Activated CD8-positive, alpha-beta memory T cell treated with anti-CD3 and anti-CD28 coated beads for 1 hour (primary cell): ENCODE measurements around the gene SIRT5.

Source experiments
- DNase-seq, 2 donors: peaks; one replicate each; pipeline ENCODE4 v3.0.0-alpha.2; 2020; ENCODE audit warnings: low read depth in 1 of 2; ENCODE audit errors: extremely low read depth in 1 of 2

The SIRT5 gene

DNA sequence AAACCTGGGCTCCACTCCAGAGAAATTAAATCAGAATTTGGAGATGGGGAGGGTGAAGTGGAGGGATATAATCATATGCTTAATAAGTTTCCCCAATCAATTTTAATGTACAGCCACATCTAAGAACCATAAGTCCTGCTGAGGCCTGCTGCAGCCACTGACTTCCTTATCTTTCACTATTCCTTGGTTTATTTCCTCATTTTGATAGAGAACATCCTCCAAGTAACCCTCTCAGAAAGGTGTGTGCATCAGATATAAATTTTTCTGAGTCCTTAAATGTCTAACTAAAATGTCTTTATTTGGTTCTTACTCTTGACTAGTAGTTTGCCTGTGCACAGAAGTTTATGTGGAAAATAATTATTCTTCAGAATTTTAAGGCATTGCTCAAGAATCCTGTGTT lies 23.7 kb upstream of the SIRT5 start:
- DNase-seq: no peak

DNA sequence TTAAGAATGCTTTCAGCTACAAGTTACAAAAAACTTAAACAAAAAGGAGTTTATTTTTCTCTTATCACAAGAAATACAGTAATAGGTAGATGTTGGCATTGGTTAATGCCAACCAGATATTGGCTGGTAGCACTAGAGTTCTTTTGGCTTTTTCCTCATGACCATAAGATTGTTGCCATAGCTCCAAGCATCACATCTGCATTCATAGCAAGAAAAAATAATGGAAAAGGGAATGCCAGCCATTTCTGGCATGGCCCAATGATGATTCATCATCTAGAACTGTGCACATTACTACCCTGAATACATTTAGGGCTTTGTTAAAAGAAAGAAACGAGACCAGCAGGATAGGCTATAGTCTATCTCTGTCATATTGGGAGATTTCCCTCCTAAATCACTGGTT lies 20.8 kb upstream of the SIRT5 start:
- DNase-seq: no peak

DNA sequence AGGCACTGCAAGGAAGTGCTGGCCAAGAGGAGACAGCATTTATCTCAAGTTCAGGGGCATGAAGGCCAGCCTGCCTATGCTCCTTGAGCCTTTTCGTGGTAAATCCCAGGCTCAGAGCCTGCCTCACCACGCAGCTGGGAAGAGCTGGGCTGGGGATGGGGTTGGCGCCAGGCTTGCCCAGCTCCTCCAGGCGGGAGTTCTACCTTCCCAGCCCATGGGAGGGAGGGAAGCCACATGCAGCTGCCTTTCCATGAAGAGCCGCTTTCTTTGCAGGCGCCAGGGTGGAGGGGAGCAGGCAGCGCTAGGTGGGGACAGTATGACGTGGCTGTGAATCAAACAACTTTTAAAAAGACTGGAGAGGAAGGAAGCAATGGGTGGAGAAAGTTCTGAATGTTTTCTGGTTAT lies 19.5 kb upstream of the SIRT5 start:
- no peak for DNase-seq

DNA sequence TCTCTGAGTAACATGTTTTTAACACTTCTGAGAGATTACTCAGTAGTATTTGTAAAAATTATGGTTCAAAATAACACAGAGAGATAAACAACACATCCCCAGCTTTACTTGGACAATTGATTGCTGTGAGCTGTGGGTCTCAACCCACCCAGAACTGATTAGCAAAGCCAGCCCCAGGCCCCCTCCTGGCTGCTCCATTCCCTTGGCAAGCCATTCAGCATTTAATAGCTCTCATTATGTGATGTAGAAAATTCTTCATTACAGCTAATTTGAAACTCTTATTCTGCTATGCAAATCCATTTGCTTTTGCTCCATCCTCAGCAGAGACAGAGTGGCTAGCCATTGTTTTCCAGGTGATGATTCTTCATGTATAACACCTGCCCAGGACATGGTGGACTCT lies 16.6 kb upstream of the SIRT5 start:
- DNase-seq: no peak

DNA sequence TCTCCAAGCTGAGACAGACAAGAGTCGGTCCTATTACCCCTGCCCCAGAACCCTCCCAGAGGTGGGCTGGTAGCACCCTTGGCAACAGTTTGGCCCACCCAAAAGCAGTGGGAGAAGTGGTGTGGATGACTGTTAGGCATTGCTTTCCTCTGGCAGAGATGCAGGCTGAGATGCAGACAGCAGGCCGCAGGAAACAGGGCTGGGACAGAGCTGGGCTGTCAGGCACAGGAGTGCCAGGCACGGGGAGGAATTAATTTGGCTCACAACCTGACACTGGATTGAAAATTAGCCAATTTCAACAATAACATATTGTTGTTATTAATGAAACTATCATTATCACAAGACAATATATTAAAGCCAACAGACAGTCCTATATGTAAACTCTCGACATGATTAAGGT lies 15.7 kb upstream of the SIRT5 start:
- DNase-seq: no peak

DNA sequence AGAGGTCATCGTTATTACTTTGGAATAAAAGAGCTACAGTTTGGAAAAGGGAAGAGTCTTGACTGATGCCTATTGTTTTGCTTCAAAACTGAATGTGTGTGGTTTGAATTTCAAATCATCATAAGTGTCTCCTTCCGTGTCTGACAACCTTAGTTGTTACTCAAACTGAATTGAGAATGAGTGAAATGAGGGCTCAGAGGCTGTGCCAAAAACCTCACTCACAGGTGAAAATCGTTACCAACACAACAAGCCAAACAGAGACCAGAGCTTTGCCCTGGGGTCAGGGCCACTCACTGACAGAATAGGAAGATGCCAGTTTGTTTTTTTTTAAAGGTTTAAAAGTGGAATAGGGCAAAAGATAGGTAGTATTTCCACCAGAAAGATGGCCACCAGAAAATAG lies 15.2 kb upstream of the SIRT5 start:
- no peak for DNase-seq

DNA sequence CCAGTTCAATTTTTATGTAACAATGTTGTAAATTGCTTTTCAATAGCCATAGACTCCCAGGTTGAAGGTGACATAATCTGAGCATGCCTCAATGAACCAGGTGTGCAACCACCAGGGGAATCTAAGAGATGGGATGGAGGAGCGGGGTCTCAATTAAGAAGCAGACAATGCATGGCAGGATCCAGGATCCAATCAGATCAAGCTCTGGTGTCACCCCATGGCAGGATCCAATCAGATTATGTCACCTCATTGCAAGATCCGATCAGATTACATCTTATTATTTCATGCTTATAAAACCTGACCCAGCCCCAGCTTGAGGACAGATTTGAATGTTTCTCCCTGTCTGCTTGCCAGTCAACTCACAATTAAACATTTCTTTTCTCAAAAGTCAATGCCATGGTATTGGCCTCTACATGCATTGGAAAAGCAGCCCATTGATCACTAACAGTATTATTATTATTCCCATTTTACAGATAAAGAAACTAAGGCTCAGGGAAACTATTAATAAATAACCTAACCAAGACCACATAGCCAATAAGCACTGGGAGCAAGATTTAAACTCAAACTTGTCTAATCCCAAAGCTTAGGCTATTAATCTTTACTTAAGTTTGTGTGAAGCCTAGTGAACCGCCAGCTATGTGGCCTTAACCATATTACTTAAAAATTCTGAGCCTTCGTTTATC lies 14.3 kb upstream of the SIRT5 start:
- no peak for DNase-seq

DNA sequence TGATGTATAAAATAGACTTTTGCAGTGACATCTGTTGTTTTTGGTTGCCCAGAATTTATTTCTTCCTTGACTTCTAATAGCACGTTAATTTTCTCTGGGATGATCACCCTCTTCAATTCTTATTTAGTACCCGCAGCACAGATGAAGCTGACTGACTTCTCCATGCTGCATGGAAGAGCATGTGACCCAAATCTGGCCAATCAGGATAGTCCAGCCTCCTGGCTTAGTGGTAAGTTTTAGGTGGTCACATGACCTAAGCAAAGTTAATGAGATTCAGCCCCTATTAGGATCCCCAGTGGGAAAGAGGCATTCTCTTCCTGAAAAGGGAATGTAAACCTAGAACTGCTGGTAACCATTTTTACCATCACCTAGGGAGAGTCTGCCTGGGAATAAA lies 13.8 kb upstream of the SIRT5 start:
- DNase-seq: no peak

DNA sequence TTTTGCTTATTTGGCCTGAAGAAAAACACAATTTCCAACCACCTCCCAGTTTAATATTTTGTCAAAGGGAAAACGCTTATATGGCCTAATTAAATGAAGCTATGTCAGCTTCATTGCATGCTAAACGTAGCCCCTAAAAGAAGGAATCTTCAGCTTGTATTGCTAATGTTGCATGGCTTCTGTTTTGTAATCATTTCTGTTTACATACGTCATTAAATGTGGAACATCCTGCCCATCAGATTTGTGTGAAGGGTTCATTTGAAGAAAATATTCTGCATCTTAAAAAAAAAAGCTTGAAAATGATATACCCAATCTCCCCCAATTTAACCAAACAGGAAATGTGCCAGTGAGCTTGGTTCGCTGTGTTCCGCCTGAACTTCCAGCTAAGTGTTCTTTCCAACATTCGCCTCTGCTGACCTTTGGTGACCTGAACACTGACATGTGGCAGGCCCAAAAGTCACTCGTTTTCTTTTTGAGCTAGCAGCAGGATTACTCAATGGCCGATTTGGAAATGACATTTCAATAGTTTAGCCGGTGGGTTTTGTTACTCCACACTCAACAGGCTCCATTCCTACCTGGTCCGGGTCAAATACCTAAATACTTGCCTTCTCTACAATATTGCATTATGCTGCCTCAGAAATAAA lies 12.7 kb upstream of the SIRT5 start:
- no peak for DNase-seq

DNA sequence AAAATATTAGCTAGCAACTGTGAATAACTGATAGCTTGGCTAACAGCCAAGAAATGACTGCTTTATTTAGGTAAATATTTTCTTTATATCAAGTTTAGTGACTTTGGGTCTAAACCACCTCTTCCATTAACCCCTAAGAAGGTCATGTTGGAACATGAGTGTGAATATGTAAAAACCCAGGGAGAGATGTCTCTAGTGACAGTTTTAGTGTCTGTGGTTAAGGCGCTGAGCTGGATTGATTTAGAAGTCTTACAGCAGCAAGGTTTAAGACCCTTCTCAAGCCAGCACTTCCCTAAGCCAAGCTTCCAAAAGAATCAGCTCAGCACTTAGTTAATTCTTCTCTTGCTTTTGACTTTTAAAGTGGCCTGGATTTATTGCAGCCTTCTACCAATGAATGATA lies 11.4 kb upstream of the SIRT5 start:
- DNase-seq: no peak

DNA sequence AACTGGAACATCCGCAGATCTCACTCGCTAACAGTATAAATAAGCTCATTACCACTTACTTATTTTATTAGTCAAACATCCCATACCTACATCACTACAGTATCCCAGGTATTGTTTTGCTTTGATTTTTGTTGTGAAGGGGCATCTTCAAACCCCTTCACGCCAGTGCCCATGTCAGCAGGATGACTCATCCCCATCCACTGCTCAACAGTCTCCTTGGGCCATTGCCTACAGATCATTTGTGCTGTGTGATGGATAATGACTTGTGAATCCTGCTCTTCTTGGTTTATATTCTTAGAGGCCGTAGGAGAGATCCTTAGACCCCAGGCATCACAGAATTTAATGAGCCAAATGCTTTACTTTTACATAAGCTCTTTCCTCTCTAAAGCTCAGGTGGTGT lies 8.5 kb upstream of the SIRT5 start:
- DNase-seq: no peak

DNA sequence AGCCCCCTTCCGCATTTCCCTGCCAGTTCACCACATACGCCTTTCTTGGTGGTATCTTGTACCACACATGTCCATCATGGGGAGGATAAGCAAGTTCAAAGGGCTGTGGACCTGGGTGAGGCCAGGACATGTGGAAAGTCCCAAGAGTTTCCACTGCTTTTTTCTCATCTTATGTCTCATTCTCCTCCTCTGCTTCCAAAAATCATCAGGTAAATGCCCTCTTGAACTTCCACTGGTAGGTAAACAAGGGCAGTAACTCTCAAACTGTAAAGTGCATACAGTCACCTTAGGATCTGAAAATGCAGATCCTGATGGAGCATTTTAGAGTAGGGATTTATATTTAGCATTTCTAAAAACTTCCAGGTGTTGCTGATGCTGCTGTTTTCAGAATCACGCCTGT lies 7.9 kb upstream of the SIRT5 start:
- DNase-seq: no peak

DNA sequence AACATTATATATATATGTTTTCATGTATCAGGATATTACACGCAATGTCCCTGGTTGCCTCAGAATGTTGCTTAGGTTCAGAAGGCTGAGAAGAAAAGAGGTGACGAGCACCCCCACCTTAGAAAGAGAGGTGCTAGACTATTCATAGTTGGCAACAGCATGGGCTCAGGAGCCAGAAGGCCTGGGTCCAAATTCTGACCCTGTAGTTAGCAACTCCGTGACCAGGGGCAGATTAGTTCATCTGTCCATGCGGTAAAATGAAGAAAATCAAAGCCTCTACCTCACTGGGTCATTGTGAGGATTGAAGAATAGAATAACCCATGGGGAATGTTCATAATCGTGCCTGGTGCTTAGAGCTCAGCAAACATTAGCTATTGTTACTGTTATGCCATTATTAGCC lies 5.4 kb upstream of the SIRT5 start:
- DNase-seq: no peak

DNA sequence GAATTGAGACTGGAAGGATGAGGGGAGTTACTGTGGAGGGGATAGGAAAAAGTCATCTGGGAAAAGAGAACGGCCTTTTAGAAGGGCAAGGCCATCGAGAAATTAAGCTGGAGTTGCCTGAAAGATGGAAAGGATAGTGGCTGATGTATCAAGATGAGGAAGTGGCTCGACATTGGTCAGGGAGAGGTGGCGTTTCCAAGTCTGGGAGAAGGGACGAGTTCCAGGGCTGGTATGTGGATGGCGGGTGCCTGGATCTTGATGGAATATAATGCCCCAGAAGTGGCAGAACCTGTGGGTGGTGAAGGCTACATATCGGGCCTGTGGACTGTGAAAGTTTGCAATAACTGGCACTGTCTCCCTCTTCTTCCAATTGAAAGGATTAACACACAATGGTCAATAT lies 2.2 kb upstream of the SIRT5 start:
- DNase-seq: no peak

DNA sequence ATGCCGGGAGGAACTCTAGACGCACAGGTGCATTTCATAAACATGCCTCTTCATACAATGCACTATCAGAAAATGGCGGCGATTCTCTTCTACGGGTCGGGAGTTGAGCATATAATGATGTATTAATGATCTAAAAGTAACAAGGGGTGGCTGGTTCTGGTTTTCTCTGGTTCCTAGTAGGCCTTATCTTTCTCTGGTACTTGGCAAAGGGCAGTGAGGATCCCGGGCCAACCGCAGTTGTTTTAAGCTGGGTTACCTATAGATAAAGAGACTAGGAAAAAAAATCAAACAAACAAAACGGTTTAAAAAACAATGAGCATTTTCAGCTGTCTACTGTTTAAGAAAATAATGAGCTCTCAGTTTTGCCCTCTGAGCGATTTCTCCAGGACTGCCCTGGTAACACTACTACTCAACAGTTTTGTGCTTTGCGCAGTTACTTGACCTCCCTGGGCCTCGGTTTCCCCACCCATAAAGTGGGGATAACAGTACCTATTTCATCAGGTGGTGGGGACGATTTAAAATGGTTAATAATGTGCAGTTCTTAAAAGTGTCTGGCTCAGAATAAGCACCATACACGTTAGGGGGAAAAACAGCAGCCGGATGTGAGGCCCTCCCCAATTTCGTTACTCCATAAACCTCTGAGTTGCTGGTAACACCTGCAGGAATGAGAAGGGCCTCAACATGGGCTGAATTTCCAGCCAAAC lies 1.3 kb upstream of the SIRT5 start:
- DNase-seq: no peak

DNA sequence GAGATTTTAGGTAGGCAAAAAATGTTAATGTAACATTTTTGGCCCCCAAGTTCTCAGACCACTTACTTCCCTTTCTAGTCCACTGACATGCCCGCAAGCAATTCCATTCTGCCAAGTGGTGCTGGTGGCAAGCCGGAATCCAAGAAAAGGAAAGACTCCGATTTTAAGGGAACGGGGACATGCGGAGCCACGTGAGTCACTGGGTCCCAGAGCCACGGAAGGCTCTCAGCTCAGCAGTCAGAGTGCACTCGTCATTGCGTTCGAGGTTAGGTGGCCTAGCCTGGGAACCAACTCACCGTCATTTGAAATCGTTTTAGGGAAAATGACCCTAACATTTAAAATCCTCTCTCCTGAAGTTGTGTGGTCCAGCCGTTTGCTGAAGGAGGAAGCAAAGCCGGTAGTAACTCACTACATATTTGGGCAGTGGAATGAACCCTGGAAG lies 711 bp upstream of the SIRT5 start:
- no peak for DNase-seq

DNA sequence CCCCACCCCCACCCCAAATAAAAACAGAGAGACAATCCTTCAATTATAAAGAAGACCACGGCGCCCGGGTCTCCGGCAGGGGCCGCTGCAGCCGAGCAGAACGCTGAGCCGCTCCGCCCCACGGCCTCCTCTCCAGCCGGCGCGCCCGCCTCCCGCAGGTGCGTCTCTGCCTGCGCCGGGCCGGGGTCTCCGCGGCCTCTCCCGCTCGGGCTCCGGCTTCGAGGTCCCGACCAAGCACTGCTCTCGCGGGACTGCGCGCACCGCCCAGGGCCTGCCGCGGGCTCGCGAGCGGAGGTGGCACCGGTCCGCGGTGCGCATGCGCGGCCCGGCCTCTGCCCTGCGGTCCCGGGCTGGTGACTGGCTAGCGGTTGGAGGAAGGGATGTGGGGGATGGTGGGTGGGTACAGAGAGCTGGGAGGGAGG lies 241 bp upstream of the SIRT5 start:
- DNase-seq: peak; percentile 90 to 91

DNA sequence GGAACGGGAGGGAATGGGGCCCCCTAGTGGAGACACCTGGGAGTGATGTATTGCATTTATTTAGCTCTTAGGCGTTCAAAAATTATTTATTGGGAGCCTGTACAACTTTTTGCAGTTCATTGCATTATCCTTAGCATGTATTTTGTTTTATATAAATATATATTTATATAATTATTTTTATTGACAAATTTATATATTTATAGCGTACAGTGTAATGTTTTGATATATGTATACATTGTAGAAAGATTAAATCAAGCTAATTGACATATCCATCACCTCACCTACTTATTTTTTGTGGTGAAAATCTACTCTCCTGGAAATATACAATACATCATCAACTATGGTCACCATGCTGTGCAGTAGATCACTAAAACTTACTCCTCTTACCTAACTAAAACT lies 975 bp downstream of the SIRT5 start:
- DNase-seq: no peak

DNA sequence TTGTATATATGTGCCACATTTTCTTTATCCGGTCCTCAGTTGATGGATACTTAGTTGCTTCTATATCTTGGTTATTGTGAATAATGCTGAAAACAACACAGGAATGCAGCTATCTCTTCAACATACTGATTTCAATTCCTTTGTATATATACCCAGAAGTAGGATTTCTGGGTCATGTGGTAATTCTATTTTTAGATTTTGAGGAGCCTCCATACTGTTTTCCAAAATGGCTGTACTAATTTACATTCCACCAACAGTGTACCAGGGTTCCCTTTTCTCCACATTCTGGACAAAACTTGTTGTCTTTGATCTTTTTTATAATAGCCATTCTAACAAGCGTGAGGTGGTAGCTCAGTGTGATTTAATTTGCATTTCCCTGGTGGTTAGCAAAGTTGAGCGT lies 1.6 kb downstream of the SIRT5 start:
- no peak for DNase-seq

DNA sequence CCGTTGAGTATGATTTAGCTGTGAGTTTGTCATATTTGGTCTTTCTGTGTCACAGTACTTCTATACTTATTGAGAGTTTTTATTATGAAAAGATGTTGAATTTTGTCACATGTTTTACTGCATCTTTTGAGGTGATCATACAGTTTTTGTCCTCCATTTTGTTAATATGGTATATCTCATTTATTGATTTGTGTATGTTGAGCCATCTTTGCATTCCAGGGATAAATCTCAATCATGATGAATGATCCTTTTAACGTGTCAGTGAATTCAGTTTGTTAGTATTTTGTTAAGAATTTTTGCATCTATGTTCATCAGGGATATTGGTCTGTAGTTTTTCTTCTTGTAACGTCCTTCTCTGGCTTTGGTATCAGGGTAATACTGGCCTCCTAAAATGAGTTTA lies 3.5 kb downstream of the SIRT5 start:
- DNase-seq: no peak

DNA sequence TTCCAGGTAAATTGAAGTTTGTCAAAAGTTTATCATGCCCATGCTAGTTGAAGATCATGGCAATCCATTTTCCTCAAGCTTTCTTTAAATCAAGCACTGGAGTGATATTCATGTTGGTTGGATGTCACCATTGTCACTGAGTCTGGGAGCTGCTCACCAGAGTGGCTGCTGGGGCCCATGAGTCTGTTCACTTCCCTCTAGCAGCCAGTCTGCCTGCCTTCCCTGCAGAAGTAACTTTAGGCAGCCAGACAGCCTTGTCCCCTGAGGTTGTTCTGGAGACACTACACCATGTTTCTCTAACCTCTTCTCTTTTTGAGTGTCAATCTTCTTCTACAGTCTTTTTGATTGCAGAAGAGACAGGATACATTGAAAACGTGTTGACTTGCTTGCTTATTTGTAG lies 5.5 kb downstream of the SIRT5 start:
- no peak for DNase-seq

DNA sequence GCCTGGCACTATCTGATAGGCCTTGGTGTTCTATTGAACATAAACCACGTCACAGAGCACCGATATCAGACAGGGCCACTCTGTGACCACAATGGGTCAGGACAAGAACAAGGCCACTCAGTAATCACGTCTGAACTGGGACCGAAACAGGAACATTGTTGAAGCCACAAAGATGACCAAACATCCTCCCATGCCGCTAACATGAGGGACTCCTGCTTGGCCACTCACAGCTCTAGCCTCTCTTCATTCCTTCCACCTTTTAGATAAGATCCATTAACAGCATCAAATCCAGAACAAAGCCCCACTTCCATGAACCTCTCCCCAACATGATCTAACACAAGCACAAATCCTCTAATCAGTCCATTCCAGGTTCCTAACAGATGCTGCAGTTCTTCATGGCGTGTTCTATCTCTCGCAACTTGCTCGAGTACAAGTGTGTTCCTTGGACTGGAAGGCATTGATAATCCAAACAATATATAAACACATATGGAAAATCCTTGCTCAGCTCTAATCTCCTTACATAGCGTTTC lies 7.4 kb downstream of the SIRT5 start:
- no peak for DNase-seq
